Measurements from ENCODE around the gene PFDN4.
"Not testable (repeated sequence)": the region's sequence is repeated elsewhere in the genome, so short reads cannot be mapped to it uniquely, and the experiment has no call there.

DNA sequence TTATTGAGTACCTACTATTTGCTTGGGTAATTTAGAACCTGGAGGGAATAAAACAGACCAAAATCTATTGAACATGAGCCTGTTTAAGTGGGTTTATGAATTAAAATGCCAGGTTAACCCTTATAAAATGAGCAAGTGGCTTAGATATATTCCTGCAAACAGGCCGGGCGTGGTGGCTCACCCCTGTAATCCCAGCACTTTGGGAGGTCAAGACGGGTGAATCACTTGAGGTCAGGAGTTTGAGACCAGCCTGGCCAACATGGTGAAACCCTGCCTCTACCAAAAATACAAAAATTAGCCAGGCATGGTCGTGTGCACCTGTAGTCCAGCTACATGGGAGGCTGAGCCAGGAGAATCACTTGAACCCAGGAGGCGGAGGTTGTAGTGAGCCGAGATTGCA lies 57.9 kb downstream of the PFDN4 start:
- not testable (repeated sequence) for TF ChIP-seq CTCF, POLR2A, POLR2AphosphoS5 (IDR thresholded peaks at IDR 0.05)
